ENCODE results near the gene PRSS56.

Gene PRSS56

GRCh38 chr2:232519581-232520438 is at the start of gene PRSS56:
Gene PRSS56, plus strand, starts transcription at chr2:232520388. Its CDS starts 211 bp downstream, at chr2:232520599.
- DNase-seq, result no peak

GRCh38 chr2:232473467-232473890 is 46.7 kb upstream of the PRSS56 start:
- no peak for DNase-seq

GRCh38 chr2:232476045-232476444 is 44.1 kb upstream of the PRSS56 start:
- DNase-seq, result no peak

- DNase-seq, result no peak
These were observed 43.4 kb upstream of the PRSS56 start for GRCh38 chr2:232476791-232477190.

- DNase-seq, result no peak
These were observed 42.3 kb upstream of the PRSS56 start for GRCh38 chr2:232477751-232478510.

GRCh38 chr2:232478571-232479340 is 41.4 kb upstream of the PRSS56 start:
- no peak for DNase-seq

GRCh38 chr2:232479341-232480200 is 40.6 kb upstream of the PRSS56 start:
- no peak for DNase-seq

- DNase-seq, result no peak
These were observed 39.7 kb upstream of the PRSS56 start for GRCh38 chr2:232480201-232481190.

- DNase-seq, result no peak
These were observed 38.7 kb upstream of the PRSS56 start for GRCh38 chr2:232481322-232482140.

- no peak for DNase-seq
These were observed 37.6 kb upstream of the PRSS56 start for GRCh38 chr2:232482301-232483238.

- DNase-seq, result no peak
These were observed 36.8 kb upstream of the PRSS56 start for GRCh38 chr2:232483311-232483922.

GRCh38 chr2:232483923-232484627 is 36.1 kb upstream of the PRSS56 start:
- no peak for DNase-seq

GRCh38 chr2:232484628-232485347 is 35.4 kb upstream of the PRSS56 start:
- no peak for DNase-seq

GRCh38 chr2:232485348-232485756 is 34.8 kb upstream of the PRSS56 start:
- no peak for DNase-seq

- DNase-seq, result no peak
These were observed 34.2 kb upstream of the PRSS56 start for GRCh38 chr2:232485757-232486557.
